Activated T-helper 2 cell treated with anti-CD3 and anti-CD28 coated beads, Interferon-gamma antibody, Interleukin-2, Interleukin-4, amounts not matched to agents 10 μg/mL and 5 μg/mL and 100 μg/mL, durations not matched to agents 14 hours and 24 hours and 36 hours (primary cell): ENCODE measurements around the gene ARPP21. TPM values are rescaled to one million over a fixed set of nuclear protein-coding genes. Genes with fewer than 3 reads are reported as not detected.

Experiments used
- DNase-seq: peaks from one replicate; pipeline ENCODE4 v3.0.0; 2021; ENCODE audit warnings: low spot score
- H3K27ac Mint-ChIP-seq: one replicate; pipeline ENCODE4 v1.8.0; 2021; ENCODE audit warnings: mixed read lengths
- H3K27me3 Mint-ChIP-seq: one replicate; pipeline ENCODE4 v1.8.0; 2021; ENCODE audit warnings: low read depth, mixed read lengths
- H3K36me3 Mint-ChIP-seq: one replicate; pipeline ENCODE4 v1.8.0; 2021; ENCODE audit warnings: low read depth, mixed read lengths
- H3K4me1 Mint-ChIP-seq: one replicate; pipeline ENCODE4 v1.8.0; 2021; ENCODE audit warnings: low read depth, mixed read lengths
- H3K4me3 Mint-ChIP-seq: one replicate; pipeline ENCODE4 v1.8.0; 2021; ENCODE audit warnings: low read depth, mild to moderate bottlenecking, moderate library complexity, mixed read lengths
- H3K9me3 Mint-ChIP-seq: one replicate; pipeline ENCODE4 v1.8.0; 2021; ENCODE audit warnings: mixed read lengths
- intact Hi-C: fragments of 100-400 bp; cut with micrococcal nuclease; formaldehyde crosslinking; loops from one replicate; pipeline ENCODE4 v1.15.1; 2023
- total RNA-seq: library from RNA; stranded (reverse); gene quantifications from 2 replicates; pipeline ENCODE4 v1.2.3, GENCODE V29; 2022

Gene ARPP21
- total RNA-seq, 1 donor from 2014 or later, result 0.14 TPM

DNA sequence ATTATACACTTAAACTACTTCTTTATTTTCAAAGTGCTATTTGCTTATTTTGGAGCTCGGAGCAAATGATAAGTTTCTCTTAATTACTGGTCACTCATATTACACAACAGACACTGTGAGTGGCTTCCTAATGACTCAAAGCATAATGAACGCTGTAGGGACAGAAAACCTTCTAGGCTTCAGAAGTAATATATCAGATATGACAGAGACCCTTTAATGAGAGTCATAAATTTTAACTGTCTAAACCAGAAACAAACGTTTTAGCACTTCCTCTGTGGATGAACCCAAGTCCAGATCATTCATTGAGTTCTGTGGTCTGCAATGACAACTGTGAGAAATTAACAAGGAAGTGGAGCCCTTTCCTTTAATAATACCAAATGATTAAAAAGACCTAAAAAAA is 66.6 kb downstream of the ARPP21 start:
- intact Hi-C loops, result no loop called here
- DNase-seq, result no peak
- no peaks in the 10 kb centered on the region for H3K36me3 Mint-ChIP-seq
- no peak overlapping the region for H3K4me3 Mint-ChIP-seq
- no peak overlapping the region for H3K27ac Mint-ChIP-seq
- no peaks in the 10 kb centered on the region for H3K9me3 Mint-ChIP-seq
- H3K4me1 Mint-ChIP-seq, result peaks cover 3% of the 10 kb centered on the region
- no peaks in the 10 kb centered on the region for H3K27me3 Mint-ChIP-seq

DNA sequence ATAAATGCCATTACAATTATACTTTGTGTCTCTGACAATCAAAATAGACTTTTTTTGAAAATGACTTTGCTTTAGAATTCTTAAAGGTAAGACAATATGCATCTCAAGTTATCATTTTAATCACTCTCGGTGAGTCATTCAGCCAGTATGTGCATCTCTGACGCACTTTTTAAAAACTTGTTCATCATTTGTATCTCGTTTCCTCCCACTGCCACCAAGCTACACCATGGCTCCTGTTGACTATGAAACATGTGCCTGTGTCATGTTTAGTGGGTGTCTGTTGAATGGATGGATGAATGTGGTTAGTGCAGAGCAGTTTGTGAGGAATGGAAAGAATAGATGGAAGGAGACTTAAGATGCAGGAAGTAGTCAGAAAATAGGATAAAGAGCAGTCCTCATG is 68.6 kb downstream of the ARPP21 start:
- DNase-seq, result no peak
- no peak overlapping the region for H3K4me3 Mint-ChIP-seq
- H3K27ac Mint-ChIP-seq, result peak overlapping the region; percentile 31
- no peaks in the 10 kb centered on the region for H3K36me3 Mint-ChIP-seq
- H3K4me1 Mint-ChIP-seq, result peaks cover 3% of the 10 kb centered on the region
- no peaks in the 10 kb centered on the region for H3K9me3 Mint-ChIP-seq
- no peaks in the 10 kb centered on the region for H3K27me3 Mint-ChIP-seq
- intact Hi-C loops, result no loop called here

DNA sequence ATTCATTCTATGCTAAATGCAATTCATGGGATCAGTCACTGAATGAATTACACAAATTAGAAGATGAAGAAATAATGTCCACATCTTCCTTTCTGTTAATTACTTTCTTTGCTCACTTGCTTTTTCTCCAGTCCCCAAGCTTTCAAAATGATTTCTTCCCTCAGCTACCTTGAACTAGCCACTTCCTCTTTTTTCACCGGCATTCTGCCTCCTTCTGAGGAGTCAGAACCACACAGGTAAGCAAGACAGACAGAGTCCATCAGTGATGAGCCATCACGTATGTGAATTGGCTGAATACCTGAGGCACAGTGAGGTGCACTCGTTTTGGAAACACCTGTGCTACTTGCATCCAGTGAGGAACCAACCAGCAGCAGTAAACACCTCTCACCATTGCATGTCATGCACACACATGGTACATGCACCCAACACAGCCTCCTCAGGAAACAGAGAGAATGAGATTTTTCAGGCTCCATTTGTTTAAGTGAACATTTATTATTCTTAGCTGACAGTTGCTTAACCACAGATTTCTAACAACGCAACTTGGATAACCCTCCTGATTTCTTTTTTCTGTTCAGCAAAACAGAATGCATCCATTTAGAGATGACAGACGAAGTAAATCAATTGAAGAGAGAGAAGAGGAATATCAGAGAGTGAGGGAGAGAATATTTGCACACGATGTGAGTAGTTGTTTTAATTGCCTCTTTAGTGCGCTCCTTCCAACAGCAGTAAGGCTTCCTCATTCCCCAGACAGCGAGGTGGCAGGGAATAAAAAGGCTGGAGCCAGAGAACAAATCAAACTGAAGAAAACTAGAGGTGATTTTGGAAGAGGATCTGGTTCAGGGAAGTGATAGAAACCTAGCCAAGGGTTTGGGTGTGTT is 69.3 kb downstream of the ARPP21 start:
- Mint-ChIP-seq H3K4me3 (no peak overlapping the region), H3K27me3 (no peaks in the 10 kb centered on the region), H3K36me3 (no peaks in the 10 kb centered on the region), H3K4me1 (peaks cover 3% of the 10 kb centered on the region), H3K9me3 (no peaks in the 10 kb centered on the region), H3K27ac (peak overlapping the region; percentile 31)
- intact Hi-C loops, result no loop called here
- DNase-seq, result no peak

DNA sequence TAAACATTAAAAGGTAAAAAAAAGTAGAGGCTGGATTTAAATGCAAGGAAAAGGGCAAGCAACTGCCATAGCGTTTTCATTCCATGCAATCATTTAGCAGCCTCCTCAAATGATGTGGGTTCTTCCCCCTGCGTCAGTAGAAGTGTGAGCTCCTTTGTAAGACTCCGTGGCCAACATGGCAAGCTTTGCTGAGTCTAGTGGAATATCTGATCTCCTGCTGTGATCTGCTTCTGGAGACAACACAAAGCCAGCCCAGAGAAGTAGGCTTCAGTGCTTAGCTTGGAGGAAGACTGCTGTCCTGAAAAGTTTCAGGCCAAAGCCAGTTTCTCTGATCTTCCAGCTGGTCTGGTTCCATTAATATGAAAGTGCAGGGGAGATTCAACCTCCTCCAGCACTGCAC is 70.4 kb downstream of the ARPP21 start:
- peaks cover 3% of the 10 kb centered on the region for H3K4me1 Mint-ChIP-seq
- no peaks in the 10 kb centered on the region for H3K36me3 Mint-ChIP-seq
- H3K4me3 Mint-ChIP-seq, result no peak overlapping the region
- no peak for DNase-seq
- H3K27ac Mint-ChIP-seq, result no peak overlapping the region
- H3K27me3 Mint-ChIP-seq, result no peaks in the 10 kb centered on the region
- intact Hi-C loops, result no loop called here
- H3K9me3 Mint-ChIP-seq, result no peaks in the 10 kb centered on the region

DNA sequence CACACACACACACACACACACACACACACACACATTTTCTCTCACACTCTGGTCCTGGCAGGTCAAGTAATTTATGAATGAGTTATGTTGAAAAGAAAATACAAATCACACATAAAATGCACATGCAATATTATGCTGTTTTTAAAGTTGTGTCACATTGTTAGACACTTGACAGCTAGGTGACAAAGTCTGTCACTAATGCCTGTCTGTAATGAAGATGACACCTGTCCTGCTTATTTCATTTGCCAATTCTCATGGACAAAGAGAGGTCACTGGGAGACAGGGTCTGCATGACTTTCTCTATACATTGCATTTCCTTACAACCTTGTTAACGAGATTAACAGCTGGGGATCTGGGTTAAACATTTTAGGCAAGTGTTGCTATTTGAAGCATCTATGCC is 71.2 kb downstream of the ARPP21 start:
- DNase-seq, result no peak
- Mint-ChIP-seq H3K4me3 (no peak overlapping the region), H3K9me3 (no peaks in the 10 kb centered on the region), H3K36me3 (no peaks in the 10 kb centered on the region), H3K27me3 (no peaks in the 10 kb centered on the region), H3K4me1 (peaks cover 3% of the 10 kb centered on the region), H3K27ac (no peak overlapping the region)
- intact Hi-C loops, result no loop called here

DNA sequence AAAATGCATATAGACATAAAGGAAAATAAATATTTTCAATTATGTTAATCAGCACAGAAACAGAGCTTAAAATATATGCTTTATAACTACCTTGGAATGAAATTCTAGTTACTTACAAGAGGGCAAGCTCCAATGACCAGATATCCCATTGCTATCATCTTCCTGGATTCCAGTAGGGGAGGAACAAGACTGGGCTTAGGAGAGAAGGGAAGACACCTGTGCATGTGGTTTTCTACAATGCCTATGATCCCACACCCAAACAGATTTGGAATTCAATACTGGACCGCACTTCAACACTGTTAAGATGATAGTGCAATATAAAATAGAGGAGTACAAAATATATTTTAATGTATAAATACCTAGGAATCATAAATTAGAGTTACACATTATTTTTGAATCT is 79.6 kb downstream of the ARPP21 start:
- Mint-ChIP-seq H3K4me3 (no peak overlapping the region), H3K4me1 (no peaks in the 10 kb centered on the region), H3K36me3 (no peaks in the 10 kb centered on the region), H3K27ac (no peak overlapping the region), H3K9me3 (no peaks in the 10 kb centered on the region), H3K27me3 (no peaks in the 10 kb centered on the region)
- intact Hi-C loops, result no loop called here
- DNase-seq, result no peak

DNA sequence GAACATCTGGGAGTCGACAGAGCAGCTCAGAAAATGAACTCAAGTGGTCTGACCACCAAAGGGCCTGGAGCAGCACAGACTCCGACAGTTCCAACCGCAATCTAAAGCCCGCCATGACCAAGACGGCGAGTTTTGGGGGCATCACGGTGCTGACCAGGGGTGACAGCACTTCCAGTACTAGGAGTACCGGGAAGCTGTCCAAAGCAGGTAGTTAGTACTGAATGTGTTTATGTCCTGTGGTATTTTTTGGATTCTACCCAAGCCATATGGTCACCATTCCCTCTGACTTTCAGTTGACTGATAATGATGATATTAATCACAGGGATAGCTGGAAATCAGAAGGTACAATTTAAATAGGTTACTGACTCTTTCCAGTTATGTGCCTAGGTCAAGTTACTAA is 82.3 kb downstream of the ARPP21 start:
- no peaks in the 10 kb centered on the region for H3K4me1 Mint-ChIP-seq
- H3K27ac Mint-ChIP-seq, result no peak overlapping the region
- H3K27me3 Mint-ChIP-seq, result no peaks in the 10 kb centered on the region
- no peaks in the 10 kb centered on the region for H3K36me3 Mint-ChIP-seq
- intact Hi-C loops, result no loop called here
- no peak for DNase-seq
- H3K4me3 Mint-ChIP-seq, result no peak overlapping the region
- H3K9me3 Mint-ChIP-seq, result no peaks in the 10 kb centered on the region

DNA sequence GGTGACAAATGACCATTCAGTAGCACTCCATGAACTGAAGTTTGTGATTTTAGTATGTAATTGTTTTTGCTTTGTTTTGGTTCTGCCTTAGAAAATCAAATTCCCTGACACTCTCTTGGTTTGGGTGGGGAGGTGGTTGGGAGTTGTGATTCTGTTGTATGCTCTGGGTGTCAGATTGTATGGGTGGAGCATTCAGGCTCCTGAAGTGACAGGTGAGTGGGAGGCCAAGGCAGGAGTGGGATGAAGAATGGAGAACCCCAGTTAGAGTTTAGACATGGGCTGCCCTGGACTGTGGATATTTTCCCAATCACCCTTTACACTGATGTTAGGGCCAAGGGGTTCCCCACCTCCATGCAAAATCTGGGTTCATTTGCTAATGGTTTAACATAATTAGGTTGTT is 83.6 kb downstream of the ARPP21 start:
- intact Hi-C loops, result no loop called here
- Mint-ChIP-seq H3K27me3 (no peaks in the 10 kb centered on the region), H3K4me3 (no peak overlapping the region), H3K27ac (no peak overlapping the region), H3K36me3 (no peaks in the 10 kb centered on the region), H3K4me1 (no peaks in the 10 kb centered on the region), H3K9me3 (no peaks in the 10 kb centered on the region)
- no peak for DNase-seq

DNA sequence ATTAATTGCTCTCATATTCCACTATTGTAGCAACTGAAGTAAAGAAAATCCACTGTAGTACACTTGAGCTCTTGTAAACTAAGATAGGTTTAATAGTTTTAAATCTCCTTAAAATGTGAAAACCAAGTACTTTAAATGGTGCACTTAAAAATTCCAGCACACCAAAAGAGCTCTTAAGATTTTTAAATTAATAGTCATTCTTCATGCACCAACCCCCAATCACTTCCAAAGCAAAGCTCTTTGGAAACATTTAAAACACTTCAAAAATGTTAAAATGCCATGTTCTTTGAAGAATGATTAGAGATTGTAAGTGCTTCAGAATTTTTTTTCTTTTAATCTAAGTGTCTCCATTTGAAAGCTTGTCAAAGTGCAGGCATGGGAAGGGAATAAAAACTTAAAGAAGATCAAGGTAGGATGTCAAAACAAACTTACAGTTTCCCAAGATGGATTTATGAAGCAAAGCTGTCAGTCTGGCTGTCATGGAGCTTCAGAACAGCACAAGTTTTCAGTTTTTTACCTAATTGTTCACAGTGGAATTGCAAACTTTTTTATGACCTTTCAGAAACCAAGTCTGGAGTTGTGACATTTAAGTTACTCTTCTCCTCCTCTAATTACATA is 84.3 kb downstream of the ARPP21 start:
- Mint-ChIP-seq H3K36me3 (no peaks in the 10 kb centered on the region), H3K27ac (no peak overlapping the region), H3K27me3 (no peaks in the 10 kb centered on the region), H3K4me1 (no peaks in the 10 kb centered on the region), H3K4me3 (no peak overlapping the region), H3K9me3 (no peaks in the 10 kb centered on the region)
- no peak for DNase-seq
- intact Hi-C loops, result no loop called here

DNA sequence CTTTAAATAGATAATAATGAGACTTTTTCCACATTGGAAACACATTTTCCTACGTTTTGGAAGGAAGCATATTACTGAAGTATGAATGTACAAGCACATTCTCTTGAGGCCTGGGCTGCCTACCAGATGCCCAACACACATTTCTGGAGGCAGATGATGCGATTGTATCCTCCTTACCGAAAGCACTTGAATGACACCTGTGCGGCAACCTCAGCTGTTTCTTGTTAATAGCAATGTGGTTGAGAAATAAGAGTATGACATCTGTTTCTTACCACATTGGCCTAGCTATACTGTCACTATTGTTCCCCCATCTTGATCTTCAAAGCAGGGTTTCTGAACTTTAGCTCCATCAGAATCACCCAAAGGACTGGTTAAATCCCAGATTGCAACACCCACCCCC is 84.8 kb downstream of the ARPP21 start:
- no peaks in the 10 kb centered on the region for H3K9me3 Mint-ChIP-seq
- intact Hi-C loops, result no loop called here
- H3K4me3 Mint-ChIP-seq, result no peak overlapping the region
- no peak for DNase-seq
- no peak overlapping the region for H3K27ac Mint-ChIP-seq
- H3K36me3 Mint-ChIP-seq, result no peaks in the 10 kb centered on the region
- no peaks in the 10 kb centered on the region for H3K27me3 Mint-ChIP-seq
- H3K4me1 Mint-ChIP-seq, result no peaks in the 10 kb centered on the region

DNA sequence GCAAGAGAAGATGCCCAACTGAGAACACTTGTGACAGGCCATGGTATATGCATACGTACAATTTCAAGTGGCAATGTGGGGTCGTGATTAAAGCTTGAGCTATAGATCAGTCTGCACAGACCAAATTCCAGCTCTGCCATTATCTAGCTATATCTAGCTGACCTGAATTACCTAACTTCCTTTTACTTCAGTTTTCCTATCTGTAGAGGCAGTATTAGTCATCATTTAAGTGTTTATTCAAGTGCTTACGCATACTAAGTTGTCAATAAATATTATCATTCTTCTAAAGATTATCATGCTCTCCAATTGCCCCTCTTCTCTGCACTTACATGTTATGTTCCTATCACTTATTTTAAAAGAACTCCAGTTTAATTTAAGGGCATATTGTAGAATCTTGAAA is 87.9 kb downstream of the ARPP21 start:
- Mint-ChIP-seq H3K27ac (no peak overlapping the region), H3K4me1 (no peaks in the 10 kb centered on the region), H3K27me3 (no peaks in the 10 kb centered on the region), H3K9me3 (no peaks in the 10 kb centered on the region), H3K36me3 (no peaks in the 10 kb centered on the region), H3K4me3 (no peak overlapping the region)
- intact Hi-C loops, result no loop called here
- DNase-seq, result no peak

DNA sequence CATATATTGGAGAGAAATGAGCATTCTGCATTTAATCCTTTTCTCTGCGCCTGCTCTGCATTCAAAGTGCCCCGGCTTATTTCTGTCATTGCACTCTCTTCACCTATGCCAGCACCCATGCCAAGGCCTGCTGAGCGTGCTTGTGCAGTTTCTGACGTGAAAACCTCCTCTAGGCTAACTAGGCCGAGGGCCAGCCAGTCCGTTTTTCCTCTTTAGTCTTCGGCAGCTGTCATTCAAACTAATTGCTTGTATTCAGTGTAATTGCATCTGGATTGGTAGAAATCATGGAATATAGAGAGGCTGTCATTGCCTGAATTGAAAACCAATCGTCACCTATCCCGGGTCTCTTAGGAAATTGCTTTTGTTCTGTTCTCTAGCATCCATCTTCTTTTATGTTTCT is 94.0 kb downstream of the ARPP21 start:
- no peak overlapping the region for H3K4me3 Mint-ChIP-seq
- no peaks in the 10 kb centered on the region for H3K27me3 Mint-ChIP-seq
- H3K27ac Mint-ChIP-seq, result no peak overlapping the region
- intact Hi-C loops, result no loop called here
- H3K36me3 Mint-ChIP-seq, result no peaks in the 10 kb centered on the region
- H3K9me3 Mint-ChIP-seq, result no peaks in the 10 kb centered on the region
- no peaks in the 10 kb centered on the region for H3K4me1 Mint-ChIP-seq
- no peak for DNase-seq

DNA sequence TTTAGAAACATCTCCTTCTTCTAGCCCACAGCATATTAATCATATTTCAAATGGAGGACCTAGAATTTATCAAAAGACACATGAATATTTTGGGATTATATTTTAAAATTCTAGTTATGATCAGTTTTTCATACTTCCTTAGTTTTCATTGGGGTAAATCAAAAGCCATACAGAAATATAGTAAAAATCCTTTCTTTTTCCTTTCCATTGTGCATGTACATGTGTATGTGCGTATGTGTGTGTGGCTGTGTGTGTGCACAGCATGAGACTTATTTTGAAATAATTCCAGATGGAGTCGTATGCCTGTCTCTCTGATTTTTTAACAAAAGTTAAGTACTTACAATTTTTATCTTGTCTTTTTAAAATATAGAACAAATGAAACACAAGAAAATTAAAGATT is 94.5 kb downstream of the ARPP21 start:
- no peaks in the 10 kb centered on the region for H3K27me3 Mint-ChIP-seq
- intact Hi-C loops, result no loop called here
- no peaks in the 10 kb centered on the region for H3K4me1 Mint-ChIP-seq
- DNase-seq, result no peak
- no peak overlapping the region for H3K27ac Mint-ChIP-seq
- no peaks in the 10 kb centered on the region for H3K36me3 Mint-ChIP-seq
- H3K4me3 Mint-ChIP-seq, result no peak overlapping the region
- H3K9me3 Mint-ChIP-seq, result no peaks in the 10 kb centered on the region
